Activated CD8-positive, alpha-beta T cell treated with anti-CD3 and anti-CD28 coated beads, Interleukin-2, amount 10 ng/mL, durations not matched to agents 7 days and 5 days (primary cell): ENCODE data around the gene VPS13A. TPM values are rescaled to one million over a fixed set of nuclear protein-coding genes. Genes with fewer than 3 reads are reported as not detected.

ENCODE experiments used
- ATAC-seq: fragments of 150-1000 bp; cut with Tn5 transposase; one replicate; pipeline ENCODE4 v1.10.0; 2021; ENCODE audit warnings: moderate library complexity
- CTCF ChIA-PET: fragments of 350-600 bp; sonication (Branson Sonifier 250); formaldehyde crosslinking; loops from one replicate; lab custom pipeline; 2021; ENCODE audit warnings: antibody characterized with exemption; lab: Charles Lee
- POLR2A ChIA-PET: fragments of 350-600 bp; sonication (Branson Sonifier 250); formaldehyde crosslinking; loops from one replicate; lab custom pipeline; 2021; ENCODE audit warnings: antibody characterized with exemption; lab: Charles Lee
- DNase-seq: peaks from one replicate; pipeline ENCODE4 v3.0.0-alpha.2; 2020
- H3K27ac Mint-ChIP-seq: one replicate; pipeline ENCODE4 v1.8.0; 2021; ENCODE audit warnings: mild to moderate bottlenecking, mixed read lengths
- H3K27me3 Mint-ChIP-seq: one replicate; pipeline ENCODE4 v1.8.0; 2021; ENCODE audit warnings: low read depth, mixed read lengths
- H3K36me3 Mint-ChIP-seq: one replicate; pipeline ENCODE4 v1.8.0; 2021; ENCODE audit warnings: low read depth, mixed read lengths
- H3K4me1 Mint-ChIP-seq: one replicate; pipeline ENCODE4 v1.8.0; 2021; ENCODE audit warnings: low read depth, mixed read lengths
- H3K4me3 Mint-ChIP-seq: one replicate; pipeline ENCODE4 v1.8.0; 2021; ENCODE audit warnings: mild to moderate bottlenecking, mixed read lengths
- H3K9me3 Mint-ChIP-seq: one replicate; pipeline ENCODE4 v1.8.0; 2022; ENCODE audit warnings: mixed read lengths; ENCODE audit not compliant: insufficient read depth
- total RNA-seq, 2 experiments: library from RNA; stranded (reverse); gene quantifications; one replicate each; pipeline ENCODE4 v1.2.3, GENCODE V29; 2021

The VPS13A gene
- 10 to 100 TPM; 39.4 to 40.2 TPM for total RNA-seq

GRCh38 chr9:77177143-77177893, at the start of gene VPS13A:
VPS13A (plus strand) TSS chr9:77177534; CDS start chr9:77177705, 171 bp downstream.
- Mint-ChIP-seq H3K27ac (peak within 1 kb of the TSS; percentile 89), H3K36me3 (peaks cover 8% of the 10 kb centered on the region), H3K4me1 (peaks cover 21% of the 10 kb centered on the region)

GRCh38 chr9:77128125-77128789, 49.1 kb upstream of the VPS13A start:
- Mint-ChIP-seq H3K27me3 (peaks cover 5% of the 10 kb centered on the region), H3K4me3 (no peak overlapping the region), H3K9me3 (no peaks in the 10 kb centered on the region), H3K36me3 (no peaks in the 10 kb centered on the region), H3K4me1 (no peaks in the 10 kb centered on the region), H3K27ac (no peak overlapping the region)
- CTCF ChIA-PET = interaction anchor here (1.9 kb wide), 1 partner anchor 23 kb away, joined by 7 read pairs; no protein-coding TSS in a partner anchor
- no peak for ATAC-seq
- POLR2A ChIA-PET = no interaction called here
- no peak for DNase-seq

More at GRCh38 chr9:77177143-77177893, at the start of gene VPS13A:
- ChIA-PET POLR2A (interaction anchor here (0.5 to 1.4 kb wide), 4 partner anchors 8 to 797 kb away, joined by 3 read pairs; partner anchors contain the start of gene RFK), CTCF (interaction anchor here (0.7 to 3.1 kb wide), 4 partner anchors 10 to 312 kb away, joined by 3 to 28 read pairs (median 5); no protein-coding TSS in a partner anchor)
- Mint-ChIP-seq H3K4me3 (peak within 1 kb of the TSS; percentile 97), H3K9me3 (no peaks in the 10 kb centered on the region), H3K27me3 (peaks cover 8% of the 10 kb centered on the region)
- DNase-seq (peak; percentile 97), ATAC-seq (peak; percentile 92)

GRCh38 chr9:77131399-77131798, 45.9 kb upstream of the VPS13A start:
- ChIA-PET CTCF (interaction anchor here (1.3 to 1.7 kb wide), 2 partner anchors 20 to 326 kb away, joined by 3 to 4 read pairs; no protein-coding TSS in a partner anchor), POLR2A (no interaction called here)
- ATAC-seq = no peak
- H3K36me3 Mint-ChIP-seq = no peaks in the 10 kb centered on the region
- H3K27ac Mint-ChIP-seq = no peak overlapping the region
- no peaks in the 10 kb centered on the region for H3K9me3 Mint-ChIP-seq
- H3K4me1 Mint-ChIP-seq = no peaks in the 10 kb centered on the region
- no peak overlapping the region for H3K4me3 Mint-ChIP-seq
- peaks cover 4% of the 10 kb centered on the region for H3K27me3 Mint-ChIP-seq
- no peak for DNase-seq

- DNase-seq (no peak), ATAC-seq (no peak)
- H3K27me3 Mint-ChIP-seq = peaks cover 4% of the 10 kb centered on the region
- no peaks in the 10 kb centered on the region for H3K4me1 Mint-ChIP-seq
- no peaks in the 10 kb centered on the region for H3K9me3 Mint-ChIP-seq
- ChIA-PET CTCF (no interaction called here), POLR2A (no interaction called here)
- no peak overlapping the region for H3K4me3 Mint-ChIP-seq
- H3K36me3 Mint-ChIP-seq = no peaks in the 10 kb centered on the region
- H3K27ac Mint-ChIP-seq = no peak overlapping the region
Observed at GRCh38 chr9:77133011-77133410, 44.3 kb upstream of the VPS13A start.

GRCh38 chr9:77142366-77142765, 35.0 kb upstream of the VPS13A start:
- Mint-ChIP-seq H3K4me3 (no peak overlapping the region), H3K4me1 (no peaks in the 10 kb centered on the region), H3K9me3 (no peaks in the 10 kb centered on the region), H3K27me3 (peaks cover 9% of the 10 kb centered on the region), H3K36me3 (no peaks in the 10 kb centered on the region), H3K27ac (no peak overlapping the region)
- ChIA-PET CTCF (interaction anchor here (0.8 to 1.0 kb wide), 3 partner anchors 8 to 17 kb away, joined by 3 to 4 read pairs (median 3); no protein-coding TSS in a partner anchor), POLR2A (no interaction called here)
- ATAC-seq (no peak), DNase-seq (no peak)

GRCh38 chr9:77149879-77150278, 27.5 kb upstream of the VPS13A start:
- DNase-seq = no peak
- POLR2A ChIA-PET = no interaction called here
- CTCF ChIA-PET = interaction anchor here (1.2 kb wide), 1 partner anchor 17 kb away, joined by 3 read pairs; no protein-coding TSS in a partner anchor
- Mint-ChIP-seq H3K4me3 (no peak overlapping the region), H3K4me1 (no peaks in the 10 kb centered on the region), H3K27ac (no peak overlapping the region), H3K36me3 (no peaks in the 10 kb centered on the region), H3K9me3 (no peaks in the 10 kb centered on the region), H3K27me3 (peaks cover 2% of the 10 kb centered on the region)
- no peak for ATAC-seq

- DNase-seq (no peak), ATAC-seq (no peak)
- Mint-ChIP-seq H3K27me3 (peaks cover 5% of the 10 kb centered on the region), H3K4me3 (no peak overlapping the region), H3K9me3 (no peaks in the 10 kb centered on the region), H3K27ac (no peak overlapping the region), H3K36me3 (no peaks in the 10 kb centered on the region), H3K4me1 (no peaks in the 10 kb centered on the region)
- ChIA-PET CTCF (interaction anchor here (1.4 to 3.6 kb wide), 3 partner anchors 10 to 340 kb away, joined by 4 to 20 read pairs (median 6); no protein-coding TSS in a partner anchor), POLR2A (no interaction called here)
Observed at GRCh38 chr9:77152289-77152688, 25.0 kb upstream of the VPS13A start.

- Mint-ChIP-seq H3K4me3 (no peak overlapping the region), H3K27me3 (peaks cover 15% of the 10 kb centered on the region), H3K36me3 (no peaks in the 10 kb centered on the region), H3K9me3 (no peaks in the 10 kb centered on the region), H3K4me1 (no peaks in the 10 kb centered on the region), H3K27ac (no peak overlapping the region)
- DNase-seq = no peak
- POLR2A ChIA-PET = no interaction called here
- ATAC-seq = no peak
- CTCF ChIA-PET = interaction anchor here (1.0 to 2.6 kb wide), 4 partner anchors 10 to 59 kb away, joined by 3 to 13 read pairs (median 3); no protein-coding TSS in a partner anchor
Observed at GRCh38 chr9:77156646-77157371, 20.5 kb upstream of the VPS13A start.

- CTCF ChIA-PET = interaction anchor here (1.1 to 2.6 kb wide), 3 partner anchors 8 to 298 kb away, joined by 3 to 13 read pairs (median 6); no protein-coding TSS in a partner anchor
- Mint-ChIP-seq H3K4me1 (no peaks in the 10 kb centered on the region), H3K27me3 (peaks cover 18% of the 10 kb centered on the region), H3K4me3 (no peak overlapping the region), H3K9me3 (no peaks in the 10 kb centered on the region), H3K36me3 (no peaks in the 10 kb centered on the region), H3K27ac (no peak overlapping the region)
- ATAC-seq = no peak
- no peak for DNase-seq
- POLR2A ChIA-PET = no interaction called here
Observed at GRCh38 chr9:77158772-77159513, 18.4 kb upstream of the VPS13A start.

GRCh38 chr9:77161191-77161590, 16.1 kb upstream of the VPS13A start:
- CTCF ChIA-PET = interaction anchor here (1.4 to 1.9 kb wide), 2 partner anchors 10 kb away, joined by 4 to 6 read pairs; no protein-coding TSS in a partner anchor

GRCh38 chr9:77161966-77162365, 15.4 kb upstream of the VPS13A start:
- Mint-ChIP-seq H3K9me3 (no peaks in the 10 kb centered on the region), H3K27ac (no peak overlapping the region), H3K27me3 (peaks cover 15% of the 10 kb centered on the region), H3K4me3 (no peak overlapping the region), H3K4me1 (no peaks in the 10 kb centered on the region), H3K36me3 (no peaks in the 10 kb centered on the region)
- CTCF ChIA-PET = interaction anchor here (1.4 kb wide), 1 partner anchor 11 kb away, joined by 4 read pairs; no protein-coding TSS in a partner anchor
- ATAC-seq (no peak), DNase-seq (no peak)
- POLR2A ChIA-PET = no interaction called here

More at GRCh38 chr9:77161191-77161590, 16.1 kb upstream of the VPS13A start:
- POLR2A ChIA-PET = no interaction called here
- H3K9me3 Mint-ChIP-seq = no peaks in the 10 kb centered on the region
- ATAC-seq = no peak
- H3K4me3 Mint-ChIP-seq = no peak overlapping the region
- H3K36me3 Mint-ChIP-seq = no peaks in the 10 kb centered on the region
- no peak for DNase-seq
- H3K27me3 Mint-ChIP-seq = peaks cover 17% of the 10 kb centered on the region
- no peaks in the 10 kb centered on the region for H3K4me1 Mint-ChIP-seq
- H3K27ac Mint-ChIP-seq = no peak overlapping the region
